DMS79 (cell line): ENCODE data around the gene ZCCHC2.

Experiments used
- DNase-seq: peaks from one replicate; lab custom pipeline; 2025; lab: John Stamatoyannopoulos, UW

The ZCCHC2 gene

DNA sequence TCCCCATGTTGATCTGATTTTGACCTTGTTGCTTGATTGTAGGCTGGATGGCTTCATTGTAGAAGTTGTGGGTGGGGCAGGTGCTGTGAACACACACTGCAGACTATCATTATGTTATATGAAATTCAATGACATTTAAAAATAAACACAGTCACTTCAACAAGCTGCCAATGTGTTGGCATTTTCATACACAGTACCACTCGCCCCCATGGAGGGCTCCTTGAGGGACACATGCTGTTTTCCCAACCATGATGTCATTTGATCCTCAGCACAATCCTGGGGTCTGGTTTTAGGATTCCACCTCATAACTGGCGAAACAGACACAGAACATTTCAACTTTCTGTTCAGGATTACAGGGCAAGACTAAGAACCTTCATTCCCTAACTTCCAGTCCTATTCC lies 86.9 kb downstream of the ZCCHC2 start:
- no peak for DNase-seq

DNA sequence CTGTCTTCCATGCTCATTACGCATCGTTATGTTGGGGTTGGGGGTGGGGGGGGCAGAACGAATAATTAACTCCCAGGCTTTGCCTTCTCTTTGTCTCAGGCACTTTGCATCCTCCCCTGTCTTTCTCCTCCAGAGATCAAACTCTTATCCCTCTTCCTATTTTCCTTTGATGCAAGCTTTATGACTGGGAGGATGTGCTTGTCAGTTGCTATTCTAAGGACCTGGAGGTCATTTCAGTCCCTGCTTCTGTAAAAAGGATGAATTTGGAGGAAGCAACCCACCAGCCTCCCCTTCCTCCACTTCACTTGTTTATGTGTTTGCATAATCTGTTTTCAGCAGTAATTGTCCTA lies 87.5 kb downstream of the ZCCHC2 start:
- no peak for DNase-seq

DNA sequence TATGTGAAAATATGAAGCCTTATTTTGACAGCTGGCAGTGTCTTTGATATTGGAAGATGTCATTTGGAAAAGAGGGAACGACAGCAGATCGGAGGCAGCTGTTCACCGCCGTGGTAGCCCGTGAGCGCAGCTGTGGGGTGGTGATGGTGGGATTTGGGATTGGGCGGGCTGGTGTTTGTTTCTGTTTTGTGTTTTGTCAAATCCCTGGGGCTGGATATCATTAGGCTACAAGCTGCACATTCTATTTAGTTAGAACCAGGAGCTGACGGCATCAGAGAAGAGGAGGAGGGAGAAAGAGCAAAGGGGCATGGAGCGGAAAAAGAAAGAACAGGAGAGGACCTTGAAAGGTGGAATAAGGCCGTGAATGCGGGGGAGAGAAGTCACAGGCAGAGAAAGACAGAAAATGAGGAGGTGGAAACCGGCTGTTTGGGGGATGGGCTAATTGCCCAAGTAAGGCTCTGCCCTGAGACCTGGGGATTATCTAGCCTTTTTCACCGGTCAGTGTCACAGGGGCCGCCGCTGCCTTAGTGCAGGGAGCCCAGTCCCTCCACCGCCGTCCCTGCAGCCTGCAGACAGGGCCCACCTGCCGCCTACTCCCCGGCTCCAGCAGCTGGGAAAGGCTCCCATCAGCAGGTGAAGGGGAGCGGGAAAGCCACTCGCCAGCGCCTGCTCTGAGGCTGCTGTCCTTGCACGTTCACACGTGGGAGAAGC lies 88.0 kb downstream of the ZCCHC2 start:
- no peak for DNase-seq

DNA sequence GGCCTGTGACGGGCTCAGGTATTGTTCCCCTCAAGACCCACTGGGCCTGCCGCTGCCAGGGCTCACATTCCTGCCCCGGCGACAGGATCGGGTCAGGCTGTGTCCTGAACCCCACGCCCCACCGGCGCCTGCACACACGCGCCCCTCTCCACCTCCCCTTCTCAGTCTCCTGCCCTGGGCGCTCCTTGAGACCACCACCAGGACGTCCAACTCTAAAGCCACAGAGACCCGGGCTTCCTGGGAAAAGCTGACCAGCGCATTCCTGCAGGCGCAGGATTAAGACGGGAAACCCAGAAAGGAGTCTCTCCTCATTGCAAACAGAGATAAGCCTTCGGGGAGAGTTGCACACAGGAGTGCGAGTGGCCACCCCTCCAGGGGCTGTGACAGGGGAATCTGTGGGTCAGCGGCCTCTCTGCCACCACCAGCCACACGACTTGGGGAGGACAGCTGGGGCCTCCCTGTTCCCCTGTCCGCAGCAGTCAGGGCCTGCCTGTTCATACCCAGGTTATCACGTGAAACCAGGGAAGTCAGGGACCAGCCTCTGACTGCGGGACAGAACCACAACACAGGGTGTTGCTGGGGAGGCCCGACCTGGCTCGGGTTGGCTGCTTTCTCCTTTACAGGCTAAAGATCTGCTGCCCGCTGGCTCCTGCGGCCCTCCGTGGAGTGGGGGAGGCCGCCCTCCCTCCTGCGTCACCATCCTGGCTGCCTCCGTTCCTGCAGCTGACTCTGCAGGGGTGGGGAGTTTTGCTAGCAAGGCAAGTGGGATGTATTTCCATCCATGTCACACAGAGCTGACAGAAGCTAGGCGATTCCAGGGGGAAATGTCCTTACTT lies 88.8 kb downstream of the ZCCHC2 start:
- DNase-seq, result no peak

DNA sequence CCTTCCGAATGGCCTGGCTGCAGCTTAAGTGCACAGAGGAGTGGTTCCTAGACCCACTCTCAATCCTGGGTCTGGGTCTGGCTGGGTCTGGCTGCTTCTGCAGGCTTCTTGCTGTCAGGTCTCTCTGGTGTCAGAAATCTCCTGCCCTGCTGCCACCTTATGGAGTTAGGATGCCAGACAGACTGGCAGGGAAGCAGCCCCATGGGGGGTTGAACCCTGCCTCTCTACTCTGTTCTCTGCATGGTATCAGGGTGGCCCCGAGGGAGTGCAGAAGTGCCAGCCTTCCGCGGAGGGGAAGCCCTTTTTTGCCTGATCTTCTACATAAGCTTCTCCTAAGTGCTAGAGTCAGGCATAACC lies 89.4 kb downstream of the ZCCHC2 start:
- DNase-seq, result no peak

DNA sequence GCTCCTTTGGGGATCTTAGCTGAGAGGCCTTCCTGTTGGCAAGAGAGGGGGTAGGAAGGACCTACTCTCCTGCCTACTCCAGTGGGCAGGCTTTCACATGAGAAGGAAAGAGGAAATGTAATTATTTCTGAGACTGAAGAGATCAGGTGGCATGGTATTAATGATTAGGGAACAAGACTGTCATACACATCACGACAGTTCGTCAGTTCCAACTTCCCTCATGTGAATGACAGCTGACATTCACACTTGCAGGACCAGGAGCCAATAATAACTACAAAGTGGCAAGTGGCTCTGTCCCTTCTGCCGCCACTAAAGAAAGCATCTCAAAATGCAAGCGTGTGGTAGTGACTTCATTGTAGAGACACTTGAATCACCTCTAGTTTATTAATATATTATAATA lies 90.0 kb downstream of the ZCCHC2 start:
- no peak for DNase-seq

DNA sequence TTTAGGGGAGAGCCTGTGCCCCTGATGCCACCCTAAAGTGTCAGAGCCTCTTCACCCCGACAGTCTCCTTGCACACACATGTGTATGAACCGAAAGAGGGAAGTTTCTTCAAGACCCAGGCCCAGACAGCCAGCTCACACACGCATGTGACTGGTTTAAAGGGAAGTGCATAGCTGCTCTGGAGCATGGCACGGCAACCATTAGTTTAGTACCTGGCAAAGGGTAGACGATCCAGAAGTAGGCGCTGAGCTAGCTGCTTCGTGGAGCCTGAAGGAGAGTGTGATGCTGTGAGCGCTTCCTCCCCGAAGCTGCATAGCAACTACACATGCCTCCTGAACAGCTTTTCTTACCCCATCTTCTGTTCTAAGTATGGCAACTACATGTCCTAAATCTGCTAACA lies 91.7 kb downstream of the ZCCHC2 start:
- DNase-seq, result no peak

DNA sequence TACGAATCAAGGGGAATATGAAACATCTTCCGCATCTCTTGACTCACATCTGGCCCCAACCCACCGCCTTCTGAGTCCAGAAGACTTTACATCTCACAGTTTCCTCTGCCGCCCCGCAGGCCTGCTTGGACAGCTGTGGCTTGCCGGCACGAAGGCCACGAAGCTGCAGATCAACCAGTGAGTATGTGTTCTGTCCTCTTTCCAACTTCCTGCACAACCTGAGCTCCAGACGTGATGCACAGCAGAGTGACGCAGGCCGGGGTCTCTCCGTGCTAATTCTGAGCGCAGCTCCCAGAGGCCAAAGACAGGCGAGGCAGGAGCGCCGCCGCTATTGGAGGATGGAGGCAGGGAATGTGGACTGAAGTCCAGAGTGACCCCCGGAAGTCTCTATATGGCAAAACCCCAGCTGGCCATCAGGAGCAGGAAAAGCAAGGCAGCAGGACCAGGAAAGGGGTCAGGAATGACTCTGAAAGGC lies 93.5 kb downstream of the ZCCHC2 start:
- DNase-seq, result no peak

DNA sequence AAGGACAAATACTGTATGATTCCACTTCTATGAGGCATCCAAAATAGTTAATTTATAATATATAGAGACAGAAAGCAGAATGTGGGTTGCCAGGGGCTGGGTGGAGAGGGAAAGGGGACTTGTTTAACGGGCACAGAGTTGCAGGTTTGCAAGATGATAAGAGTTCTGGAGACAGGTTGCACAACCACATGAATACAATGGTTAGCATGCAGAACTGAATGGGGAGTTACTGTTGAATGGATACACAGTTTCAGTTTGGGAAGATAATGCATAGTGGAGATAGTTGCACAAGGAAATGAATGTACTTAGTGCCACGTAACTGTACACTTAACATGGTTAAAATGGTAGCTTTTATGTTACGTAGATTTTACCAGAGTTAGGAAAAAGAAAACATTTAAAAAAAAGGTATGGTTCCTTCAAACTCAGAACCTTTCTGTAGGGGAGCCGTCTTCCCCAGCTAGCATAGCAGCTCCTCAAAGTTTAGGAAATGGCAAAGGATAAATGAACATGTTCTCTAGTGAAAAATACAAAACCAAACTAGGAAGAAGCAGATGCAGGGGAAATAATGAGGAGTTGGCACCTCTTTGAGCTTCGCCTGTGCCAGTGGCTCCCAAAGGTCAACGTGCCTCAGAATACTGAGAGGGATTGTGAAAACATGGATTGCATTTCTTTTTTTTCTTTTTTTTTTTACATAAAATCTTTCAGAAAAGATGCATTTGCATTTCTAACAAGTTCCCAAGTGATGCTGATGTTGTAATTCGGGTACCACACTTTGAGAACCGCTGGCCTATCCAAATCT lies 95.2 kb downstream of the ZCCHC2 start:
- no peak for DNase-seq

DNA sequence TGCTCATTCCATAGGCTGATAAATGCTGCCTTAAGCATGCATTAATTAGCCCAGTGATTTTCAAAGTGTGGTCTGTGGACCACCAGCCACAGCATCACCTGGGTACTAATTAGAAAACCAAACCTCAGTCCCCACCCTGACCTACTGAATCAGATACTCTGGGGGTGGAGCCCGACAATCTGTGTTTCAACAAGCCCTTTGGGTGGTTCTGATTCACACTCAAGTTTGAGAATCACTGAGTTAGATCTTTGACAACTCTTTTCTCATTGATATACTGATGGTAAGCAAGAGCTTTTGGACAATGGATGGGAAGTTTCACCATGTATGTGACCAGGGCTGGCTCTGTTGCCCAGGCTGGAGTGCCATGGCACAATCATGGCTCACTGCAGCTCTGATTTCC lies 95.9 kb downstream of the ZCCHC2 start:
- DNase-seq, result no peak

DNA sequence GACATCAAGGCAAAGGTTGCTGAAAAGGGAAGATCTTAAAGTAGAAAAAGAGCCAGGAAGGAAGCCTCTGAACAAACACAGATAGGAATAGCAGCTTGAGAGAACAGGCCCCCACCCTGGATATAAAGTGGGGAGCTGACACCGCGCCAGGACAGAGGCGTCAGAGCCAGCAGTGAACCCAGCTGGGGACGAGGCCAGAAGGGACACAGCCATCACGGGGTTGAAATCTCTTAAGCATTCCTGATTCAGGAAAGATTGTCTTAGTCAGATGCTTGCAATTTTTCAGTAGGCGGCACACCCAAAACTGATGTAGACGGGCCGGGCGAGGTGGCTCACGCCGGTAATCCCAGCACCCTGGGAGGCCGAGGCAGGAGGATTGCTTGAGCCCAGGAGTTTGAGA lies 98.7 kb downstream of the ZCCHC2 start:
- no peak for DNase-seq

DNA sequence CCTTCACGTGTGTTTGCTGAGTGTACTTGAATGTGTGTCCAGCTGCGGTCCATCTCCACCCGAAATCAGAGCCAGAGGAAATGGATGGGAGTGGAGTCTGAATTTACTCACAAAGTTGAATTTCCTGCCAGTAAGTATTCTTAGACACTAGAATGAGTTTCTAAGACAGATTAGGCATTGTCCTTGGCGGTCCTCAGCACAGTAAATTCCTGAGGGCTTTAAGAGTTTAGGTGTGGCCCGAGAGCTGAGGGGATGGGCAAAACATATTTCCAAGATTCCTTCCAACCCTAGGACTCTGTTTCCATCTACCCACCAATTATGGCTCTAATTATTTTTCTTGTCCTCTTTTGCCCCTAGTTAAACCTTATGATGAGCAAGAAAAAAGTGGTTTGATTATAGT lies 102.2 kb downstream of the ZCCHC2 start:
- no peak for DNase-seq
